SK-N-SH (cell line): ENCODE results near the gene SPATA16.

Experiments used
- EP300 ChIP-seq, 2 experiments: IDR thresholded peaks; 2 replicates each; pipeline versions ENCODE4 v1.4.0 to v1.6.1; 2012; ENCODE audit warnings: borderline replicate concordance in 1 of 2, low read depth in 1 of 2, low read length in 1 of 2
- TF ChIP-seq, protein P1 (sequence below): fragments of 200-600 bp; sonication (generic); IDR thresholded peaks from 2 replicates; pipeline ENCODE4 v1.6.1; 2017; ENCODE audit warnings: antibody characterized with exemption, mild to moderate bottlenecking, moderate library complexity

DNA sequence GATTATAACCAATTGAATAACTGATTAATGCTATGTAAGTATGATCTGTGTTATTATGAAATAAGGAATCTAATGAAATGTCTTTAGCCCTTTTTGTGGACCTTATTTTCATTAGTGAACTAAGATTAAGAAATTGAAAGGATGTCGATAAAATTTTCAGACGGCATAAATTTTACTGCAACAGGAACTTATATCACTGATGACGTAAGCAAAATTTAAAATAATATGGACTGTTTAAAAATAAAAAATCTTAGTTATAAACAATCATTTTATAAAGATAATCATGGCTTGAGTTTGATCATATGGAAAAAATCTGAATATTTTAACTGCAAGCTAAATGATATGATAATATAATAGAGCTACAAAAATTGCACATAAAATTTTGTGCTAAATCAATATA is 112.7 kb downstream of the SPATA16 start:
- TF ChIP-seq, protein P1, sequence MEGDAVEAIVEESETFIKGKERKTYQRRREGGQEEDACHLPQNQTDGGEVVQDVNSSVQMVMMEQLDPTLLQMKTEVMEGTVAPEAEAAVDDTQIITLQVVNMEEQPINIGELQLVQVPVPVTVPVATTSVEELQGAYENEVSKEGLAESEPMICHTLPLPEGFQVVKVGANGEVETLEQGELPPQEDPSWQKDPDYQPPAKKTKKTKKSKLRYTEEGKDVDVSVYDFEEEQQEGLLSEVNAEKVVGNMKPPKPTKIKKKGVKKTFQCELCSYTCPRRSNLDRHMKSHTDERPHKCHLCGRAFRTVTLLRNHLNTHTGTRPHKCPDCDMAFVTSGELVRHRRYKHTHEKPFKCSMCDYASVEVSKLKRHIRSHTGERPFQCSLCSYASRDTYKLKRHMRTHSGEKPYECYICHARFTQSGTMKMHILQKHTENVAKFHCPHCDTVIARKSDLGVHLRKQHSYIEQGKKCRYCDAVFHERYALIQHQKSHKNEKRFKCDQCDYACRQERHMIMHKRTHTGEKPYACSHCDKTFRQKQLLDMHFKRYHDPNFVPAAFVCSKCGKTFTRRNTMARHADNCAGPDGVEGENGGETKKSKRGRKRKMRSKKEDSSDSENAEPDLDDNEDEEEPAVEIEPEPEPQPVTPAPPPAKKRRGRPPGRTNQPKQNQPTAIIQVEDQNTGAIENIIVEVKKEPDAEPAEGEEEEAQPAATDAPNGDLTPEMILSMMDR: no peak
- TF ChIP-seq EP300 (IDR thresholded peaks at IDR 0.05; ENCODE audit: borderline replicate concordance in 1 of 2, low read depth in 1 of 2, low read length in 1 of 2): no peak
